WI38 (cell line): ENCODE measurements around the gene SPATA6.
"Not testable (repeated sequence)": the region's sequence is repeated elsewhere in the genome, so short reads cannot be mapped to it uniquely, and the experiment has no call there.

Experiments used
- H3K4me3 ChIP-seq: 2 replicates; pipeline ENCODE4 v1.5.1; 2011; ENCODE audit warnings: low read depth, mild to moderate bottlenecking, control low read depth, low read length
- CTCF ChIP-seq: IDR thresholded peaks from 2 replicates; pipeline ENCODE4 v1.5.1; 2012; ENCODE audit warnings: low read depth, mild to moderate bottlenecking, control low read depth, low read length

The SPATA6 gene

GRCh38 chr1:48341221-48341620 is 130.8 kb downstream of the SPATA6 start:
- H3K4me3 ChIP-seq = no peak overlapping the region
- TF ChIP-seq CTCF = no peak

GRCh38 chr1:48338257-48338656 is 133.7 kb downstream of the SPATA6 start:
- TF ChIP-seq CTCF = no peak
- H3K4me3 ChIP-seq = no peak overlapping the region

DNA sequence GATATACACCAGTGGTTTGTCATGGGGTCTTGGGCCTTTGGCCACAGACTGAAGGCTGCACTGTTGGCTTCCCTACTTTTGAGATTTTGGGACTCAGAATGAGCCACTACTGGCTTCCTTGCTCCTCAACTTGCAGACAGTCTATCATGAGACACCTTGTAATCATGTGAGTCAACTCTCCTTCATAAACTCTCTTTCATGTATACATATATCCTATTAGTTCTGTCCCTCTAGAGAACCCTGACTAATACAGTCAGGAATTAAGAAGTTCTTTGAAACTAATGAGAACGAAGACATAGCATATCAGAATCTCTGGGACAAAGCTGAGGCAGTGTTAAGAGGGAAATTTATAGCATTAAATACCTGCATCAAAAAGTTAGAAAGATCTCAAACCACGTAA is 138.7 kb downstream of the SPATA6 start:
- no peak overlapping the region for H3K4me3 ChIP-seq
- TF ChIP-seq CTCF = no peak

DNA sequence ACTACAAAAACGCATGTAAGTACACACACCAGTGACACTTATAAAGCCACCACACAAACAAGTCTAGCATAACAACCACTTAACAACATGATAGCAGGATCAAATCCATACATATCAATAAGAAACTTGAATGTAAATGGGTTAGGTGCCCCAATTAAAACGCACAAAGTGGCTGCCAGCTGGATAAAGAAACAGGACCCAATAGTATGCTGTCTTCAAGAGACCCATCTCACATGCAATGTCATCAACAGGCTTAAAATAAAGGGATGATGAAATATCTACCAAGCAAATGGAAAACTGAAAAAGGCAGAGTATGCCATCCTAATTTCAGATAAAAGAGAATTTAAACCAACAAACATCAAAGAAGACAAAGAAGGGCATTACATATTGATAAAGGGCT is 139.9 kb downstream of the SPATA6 start:
- no peak for TF ChIP-seq CTCF
- no peak overlapping the region for H3K4me3 ChIP-seq

GRCh38 chr1:48329905-48330304 is 142.1 kb downstream of the SPATA6 start:
- no peak overlapping the region for H3K4me3 ChIP-seq
- no peak for TF ChIP-seq CTCF

- TF ChIP-seq CTCF = no peak
These were observed 142.5 kb downstream of the SPATA6 start for GRCh38 chr1:48329486-48329885.

DNA sequence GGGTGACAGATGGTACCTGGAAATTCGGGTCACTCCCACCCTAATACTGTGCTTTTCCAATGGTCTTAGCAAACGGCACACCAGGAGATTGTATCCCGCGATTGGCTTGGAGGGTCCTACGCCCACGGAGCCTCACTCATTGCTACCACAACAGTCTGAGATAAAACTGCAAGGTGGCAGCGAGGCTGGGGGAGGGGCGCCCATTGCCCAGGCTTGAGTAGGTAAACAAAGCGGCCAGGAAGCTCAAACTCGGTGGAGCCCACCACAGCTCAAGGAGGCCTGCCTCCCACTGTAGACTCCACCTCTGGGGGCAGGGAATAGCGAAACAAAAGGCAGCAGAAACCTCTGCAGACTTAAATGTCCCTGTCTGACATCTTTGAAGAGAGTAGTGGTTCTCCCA is 160.2 kb downstream of the SPATA6 start:
- not testable (repeated sequence) for H3K4me3 ChIP-seq

More at GRCh38 chr1:48329486-48329885, 142.5 kb downstream of the SPATA6 start:
- H3K4me3 ChIP-seq = no peak overlapping the region

DNA sequence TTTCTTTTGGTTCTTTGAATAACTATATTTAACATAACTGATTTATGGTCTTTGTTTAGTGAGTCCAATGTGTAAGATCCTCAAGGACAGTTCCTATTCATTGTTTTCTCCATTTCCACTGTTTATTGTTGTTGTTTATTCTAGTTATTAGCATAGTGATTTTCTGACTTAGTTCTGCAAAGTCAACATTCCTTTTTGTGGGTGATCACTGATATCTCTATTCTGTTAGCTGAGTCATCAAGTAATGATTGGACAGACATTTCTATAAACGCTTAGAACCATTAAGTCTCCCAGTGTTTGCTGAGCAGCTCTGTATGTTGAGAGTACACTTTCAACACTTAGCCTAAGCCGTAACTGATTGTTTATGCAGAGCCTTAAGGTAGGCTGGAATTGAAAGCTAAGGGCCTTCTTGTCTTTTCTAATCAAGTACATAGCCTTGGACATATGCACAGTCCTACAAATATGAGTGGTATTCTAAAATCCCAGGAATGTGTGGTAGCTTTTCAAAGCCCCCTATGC is 162.4 kb downstream of the SPATA6 start:
- H3K4me3 ChIP-seq = no peak overlapping the region
- TF ChIP-seq CTCF = no peak
